NCI-H774 (cell line): ENCODE results near the gene POMT2.
"Not testable (repeated sequence)": the region's sequence is repeated elsewhere in the genome, so short reads cannot be mapped to it uniquely, and the experiment has no call there.

Experiments used
- DNase-seq: peaks from one replicate; lab custom pipeline; 2025; lab: John Stamatoyannopoulos, UW

POMT2 gene, protein sequence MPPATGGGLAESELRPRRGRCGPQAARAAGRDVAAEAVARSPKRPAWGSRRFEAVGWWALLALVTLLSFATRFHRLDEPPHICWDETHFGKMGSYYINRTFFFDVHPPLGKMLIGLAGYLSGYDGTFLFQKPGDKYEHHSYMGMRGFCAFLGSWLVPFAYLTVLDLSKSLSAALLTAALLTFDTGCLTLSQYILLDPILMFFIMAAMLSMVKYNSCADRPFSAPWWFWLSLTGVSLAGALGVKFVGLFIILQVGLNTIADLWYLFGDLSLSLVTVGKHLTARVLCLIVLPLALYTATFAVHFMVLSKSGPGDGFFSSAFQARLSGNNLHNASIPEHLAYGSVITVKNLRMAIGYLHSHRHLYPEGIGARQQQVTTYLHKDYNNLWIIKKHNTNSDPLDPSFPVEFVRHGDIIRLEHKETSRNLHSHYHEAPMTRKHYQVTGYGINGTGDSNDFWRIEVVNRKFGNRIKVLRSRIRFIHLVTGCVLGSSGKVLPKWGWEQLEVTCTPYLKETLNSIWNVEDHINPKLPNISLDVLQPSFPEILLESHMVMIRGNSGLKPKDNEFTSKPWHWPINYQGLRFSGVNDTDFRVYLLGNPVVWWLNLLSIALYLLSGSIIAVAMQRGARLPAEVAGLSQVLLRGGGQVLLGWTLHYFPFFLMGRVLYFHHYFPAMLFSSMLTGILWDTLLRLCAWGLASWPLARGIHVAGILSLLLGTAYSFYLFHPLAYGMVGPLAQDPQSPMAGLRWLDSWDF

DNA sequence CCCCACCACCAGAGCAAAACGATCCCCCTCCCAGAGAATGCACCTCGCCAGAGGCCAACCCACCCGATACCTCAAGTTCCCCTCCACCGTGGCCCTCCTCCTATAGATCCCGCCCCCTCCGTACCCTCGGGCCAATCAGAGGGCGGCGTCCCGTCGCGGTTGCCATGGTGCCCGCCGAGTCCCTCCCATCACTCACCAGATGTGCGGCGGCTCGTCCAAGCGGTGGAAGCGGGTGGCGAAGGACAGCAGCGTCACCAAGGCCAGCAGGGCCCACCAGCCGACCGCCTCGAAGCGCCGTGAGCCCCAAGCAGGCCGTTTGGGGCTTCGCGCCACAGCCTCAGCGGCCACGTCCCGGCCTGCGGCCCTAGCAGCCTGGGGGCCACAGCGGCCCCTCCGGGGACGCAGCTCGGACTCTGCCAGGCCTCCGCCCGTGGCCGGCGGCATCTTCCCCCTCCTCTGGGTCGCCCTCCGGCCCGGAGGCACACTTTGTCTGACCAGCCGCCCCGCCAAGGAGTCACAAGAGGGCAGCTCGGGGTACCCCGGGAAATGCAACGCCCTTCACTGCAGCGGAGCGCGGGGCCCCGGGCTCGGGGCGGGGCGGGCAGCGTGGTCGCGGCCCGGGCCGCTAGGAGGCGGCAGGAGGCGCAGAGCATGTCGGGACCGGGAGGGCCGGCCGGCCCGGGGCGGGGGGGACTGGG is at the start of gene POMT2:
Gene POMT2, minus strand, starts transcription at position 646 of the 698 bp plus-strand sequence. Its CDS starts 202 bp downstream, at position 444.
- peak; percentile 70 for DNase-seq

DNA sequence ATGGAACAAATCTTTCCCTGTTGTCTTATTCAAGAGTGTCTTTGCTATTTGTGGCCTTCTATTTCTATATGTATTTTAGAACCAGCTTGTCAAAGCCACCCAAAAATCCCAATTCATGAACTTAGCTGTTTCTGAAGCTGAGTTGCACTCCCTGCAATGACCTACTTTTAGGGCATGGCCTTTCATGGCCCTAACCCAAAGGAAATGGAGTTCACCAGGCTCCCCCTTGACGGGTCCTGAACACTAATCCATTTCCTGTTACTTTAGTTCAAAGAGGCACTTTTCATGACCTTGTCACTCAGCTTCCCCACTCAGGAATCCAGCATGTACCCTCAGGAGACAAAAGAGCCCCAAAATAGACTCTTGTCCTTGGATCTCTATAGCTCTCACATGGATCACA is 48.6 kb upstream of the POMT2 start:
- DNase-seq = no peak

DNA sequence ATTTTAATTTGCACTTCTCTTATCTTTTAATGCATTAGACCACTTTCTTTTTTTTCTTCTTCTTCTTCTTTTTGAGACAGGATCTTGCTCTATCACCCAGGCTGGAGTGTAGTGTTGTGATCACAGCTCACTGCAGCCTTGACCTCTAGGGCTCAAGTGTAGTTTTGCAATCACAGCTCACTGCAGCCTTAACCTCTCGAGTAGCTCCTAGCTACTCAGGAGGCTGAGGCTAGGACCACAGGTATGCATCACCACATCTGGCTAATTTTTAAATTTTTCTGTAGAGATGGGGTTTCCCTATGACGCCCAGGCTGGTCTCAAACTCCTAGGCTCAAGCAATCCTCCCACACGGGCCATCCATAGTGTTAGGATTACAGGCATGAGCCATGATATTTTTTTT is 43.5 kb upstream of the POMT2 start:
- DNase-seq = no peak

DNA sequence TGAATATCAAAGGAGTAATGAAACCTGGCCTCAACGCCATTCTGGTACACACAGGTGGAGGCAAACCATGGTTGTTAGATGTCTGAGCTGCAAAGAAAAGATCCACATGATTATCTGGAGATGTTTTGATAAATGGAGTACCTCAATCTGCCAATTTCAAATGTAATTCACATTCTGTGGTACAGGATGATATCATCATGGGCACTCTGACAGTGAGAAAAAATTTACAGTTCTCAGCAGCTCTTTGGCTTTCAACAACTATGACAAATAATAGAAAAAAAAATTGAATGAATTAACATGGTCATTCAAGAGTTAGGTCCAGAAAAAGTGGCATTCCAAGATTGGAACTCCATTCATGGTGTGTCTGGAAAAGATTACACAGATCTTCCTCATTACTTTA is 38.9 kb upstream of the POMT2 start:
- no peak for DNase-seq

DNA sequence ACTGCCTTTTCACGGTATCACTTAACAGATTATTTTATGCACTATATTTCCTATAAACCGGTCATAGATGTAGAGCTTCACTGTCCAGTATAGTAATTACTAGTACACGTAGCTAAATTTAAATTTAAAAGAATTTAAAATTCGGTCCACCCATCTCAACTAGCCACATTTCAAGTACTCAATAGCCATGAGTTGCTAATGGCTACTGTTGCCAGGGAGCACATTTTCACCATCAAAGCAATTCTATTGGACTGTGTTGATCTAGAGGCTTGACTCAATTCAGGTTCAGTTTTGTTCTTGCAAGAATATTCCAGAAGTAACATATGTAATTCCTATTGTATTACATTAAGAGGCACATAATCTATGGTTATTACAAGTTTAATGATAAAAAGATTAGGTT is 36.2 kb upstream of the POMT2 start:
- no peak for DNase-seq

DNA sequence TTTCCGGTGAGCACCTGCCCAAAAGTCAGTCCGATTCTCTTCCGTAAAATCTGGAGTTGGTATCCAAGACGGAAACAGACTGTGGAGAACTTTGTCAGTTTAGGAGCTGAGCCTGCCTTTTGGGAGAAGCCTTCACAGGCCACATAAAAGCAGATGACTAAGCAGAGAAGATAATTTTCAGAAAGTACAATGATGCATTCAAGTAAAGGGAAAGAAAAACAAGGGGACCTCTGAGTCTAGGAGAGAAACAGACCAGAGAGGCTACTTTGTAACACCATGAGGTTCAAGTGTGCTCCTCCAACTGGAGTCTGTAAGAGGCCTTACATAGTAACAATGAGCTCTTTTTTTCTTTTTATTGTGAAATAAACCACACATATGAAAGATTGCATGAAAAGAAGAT is 35.1 kb upstream of the POMT2 start:
- no peak for DNase-seq

DNA sequence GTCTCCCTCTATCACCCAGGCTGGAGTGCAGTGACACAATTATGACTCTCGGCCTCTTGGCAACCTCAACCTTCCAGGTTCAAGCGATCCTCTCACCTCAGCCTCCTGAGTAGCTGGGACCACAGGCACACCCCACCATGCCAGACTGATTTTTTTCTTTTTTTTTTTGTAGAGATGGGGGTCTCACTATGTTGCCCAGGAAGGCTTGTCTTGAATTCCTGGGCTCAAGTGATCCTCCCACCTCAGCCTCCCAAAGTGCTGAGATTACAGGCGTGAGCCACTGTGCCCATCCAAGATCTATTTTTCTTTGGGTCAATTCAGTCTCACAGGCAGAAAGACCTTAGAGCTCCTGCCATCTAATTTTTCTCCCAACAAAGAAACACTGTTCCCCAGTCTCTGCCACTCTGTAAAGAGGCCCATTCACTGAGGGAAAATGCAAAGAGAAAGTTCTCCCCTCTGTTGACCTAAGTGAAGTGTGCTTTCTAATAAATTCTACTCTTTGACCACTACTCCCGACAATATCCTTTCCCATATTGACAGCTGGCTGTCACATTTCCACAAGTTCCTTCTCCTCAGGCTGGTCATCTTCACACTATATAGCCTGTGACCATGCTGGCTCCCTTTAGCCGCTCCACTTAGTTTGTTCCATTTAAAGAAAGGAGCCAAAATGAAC is 32.9 kb upstream of the POMT2 start:
- no peak for DNase-seq

DNA sequence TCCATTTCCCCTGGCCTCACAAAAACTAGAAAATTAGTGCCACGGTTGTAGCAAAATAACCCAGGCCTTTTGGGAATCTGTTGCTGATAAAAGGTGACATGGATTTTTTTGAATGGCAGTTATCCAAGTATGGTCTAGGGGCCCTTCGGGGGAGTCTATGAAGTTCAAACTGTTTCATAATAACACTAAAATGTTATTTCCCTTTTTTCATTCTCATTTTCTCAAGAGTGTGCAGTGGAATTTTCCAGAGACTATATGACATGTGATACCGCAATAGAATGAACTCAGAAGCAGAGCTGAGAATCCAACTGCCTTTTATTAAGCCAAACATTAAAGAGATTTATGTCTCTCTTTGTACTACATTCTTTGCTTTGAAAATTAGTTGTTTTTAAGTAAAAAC is 27.1 kb upstream of the POMT2 start:
- no peak for DNase-seq

DNA sequence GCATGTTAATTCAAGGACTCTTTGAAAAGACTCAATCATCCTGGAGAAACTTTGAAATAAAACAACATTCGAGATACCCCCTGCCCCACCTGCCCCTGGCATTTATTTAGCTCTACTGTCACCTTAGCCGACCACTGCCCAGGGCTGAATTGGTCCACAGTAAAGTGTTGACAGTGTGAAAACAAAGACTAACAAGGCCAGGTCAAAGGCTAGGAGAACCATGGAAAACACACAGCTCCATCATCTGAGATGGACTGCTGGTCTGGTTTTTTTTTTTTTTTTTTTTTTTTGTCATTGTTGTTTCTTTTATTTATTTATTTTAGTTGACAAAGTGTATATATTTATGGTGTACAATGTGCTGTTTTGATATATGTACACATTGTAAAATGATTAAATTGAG is 25.8 kb upstream of the POMT2 start:
- no peak for DNase-seq

DNA sequence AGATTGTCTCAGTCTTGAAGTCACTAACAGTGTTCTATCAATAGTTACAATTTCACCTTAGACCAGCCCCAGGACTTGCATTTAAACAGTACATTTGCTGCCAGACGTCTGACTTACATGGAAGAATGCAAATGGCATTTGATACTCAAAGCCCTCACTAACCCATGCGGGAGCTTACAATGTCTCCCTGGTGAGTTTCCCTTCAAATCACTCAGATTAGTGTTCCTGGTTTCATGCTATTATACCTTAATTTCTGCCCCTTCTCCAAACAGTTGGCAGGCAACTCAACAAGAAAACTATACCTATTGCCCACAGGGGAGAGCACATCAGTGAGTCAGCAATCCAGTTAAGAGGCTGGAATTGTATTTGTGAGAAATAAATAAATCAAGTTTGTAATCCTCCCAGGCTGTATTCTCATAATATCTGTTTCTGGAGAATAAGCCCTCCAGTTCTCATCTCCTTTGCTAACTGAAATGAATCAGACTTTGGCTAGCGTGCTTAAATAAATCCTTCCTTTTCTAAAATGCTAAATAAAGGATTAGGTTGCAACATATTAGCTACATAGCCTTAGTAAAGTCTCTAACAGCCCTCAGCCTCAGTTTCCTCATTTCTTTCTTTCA is 23.8 kb upstream of the POMT2 start:
- no peak for DNase-seq

DNA sequence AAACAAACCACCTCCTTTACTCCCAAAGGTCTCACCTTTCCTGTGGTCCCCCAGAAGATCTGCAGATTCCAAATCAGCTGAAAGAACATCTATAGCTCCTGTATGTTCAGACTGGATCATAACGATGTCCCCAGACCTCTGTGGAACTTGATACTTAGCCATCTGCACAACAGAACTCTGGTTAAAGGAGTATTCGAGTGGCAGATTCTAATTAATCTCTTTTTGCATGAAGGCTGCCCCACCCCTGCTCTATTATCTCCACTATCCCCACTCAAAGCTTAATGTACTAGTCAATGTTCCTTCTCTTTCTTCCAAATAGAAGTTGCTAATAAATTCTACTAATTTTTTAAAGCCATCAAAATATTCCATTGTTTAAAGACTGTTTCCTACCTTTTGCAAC is 23.0 kb upstream of the POMT2 start:
- DNase-seq = no peak

DNA sequence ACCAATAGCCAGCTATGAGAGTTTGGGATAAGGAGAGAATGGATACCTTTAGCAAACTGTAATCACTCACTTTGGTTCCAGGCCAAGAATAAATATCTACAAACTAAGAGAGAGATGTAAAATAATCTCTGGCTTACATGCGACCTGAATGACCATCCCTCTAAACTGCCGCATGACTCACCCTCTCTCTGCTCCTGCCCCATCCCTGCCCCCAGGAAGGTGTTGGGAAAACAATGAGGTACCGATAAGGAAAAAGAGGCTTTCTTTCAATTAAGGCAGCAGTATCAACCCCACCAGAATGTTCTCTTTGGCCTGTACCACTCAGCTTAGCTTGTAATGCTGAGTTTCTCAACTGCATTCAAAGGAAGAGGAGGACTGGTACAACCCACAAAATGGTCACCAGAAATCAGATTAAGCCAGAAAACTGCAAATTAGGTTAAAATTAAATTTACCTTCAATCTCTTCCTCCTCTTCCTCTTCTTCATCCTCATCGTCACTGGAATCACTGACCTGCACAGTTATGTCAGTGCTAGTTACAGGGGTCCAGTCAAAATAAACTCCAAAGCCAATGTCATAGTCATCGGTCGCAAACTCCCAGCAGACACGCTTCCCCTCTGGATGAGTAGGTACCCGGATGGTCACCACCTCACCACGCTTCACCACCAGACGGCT is 22.2 kb upstream of the POMT2 start:
- DNase-seq = no peak

DNA sequence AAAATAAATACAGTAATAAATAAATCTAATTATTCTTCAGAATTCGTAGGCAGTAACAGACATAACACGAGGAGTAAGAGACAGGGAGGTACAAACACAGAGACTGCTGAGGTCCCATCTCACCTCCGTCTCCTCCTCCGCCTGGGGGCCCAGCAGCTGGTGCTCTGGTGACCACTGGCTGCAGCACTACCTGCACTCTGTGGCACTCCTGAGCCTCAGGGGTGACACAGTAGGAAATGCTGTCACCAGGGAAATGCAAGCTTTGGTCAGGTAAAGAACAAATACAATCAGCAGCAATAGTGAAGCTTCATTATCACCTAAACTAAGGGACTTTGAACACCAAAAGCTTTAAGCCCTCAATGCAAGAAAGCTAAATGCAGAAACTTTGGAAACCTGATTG is 19.7 kb upstream of the POMT2 start:
- no peak for DNase-seq

DNA sequence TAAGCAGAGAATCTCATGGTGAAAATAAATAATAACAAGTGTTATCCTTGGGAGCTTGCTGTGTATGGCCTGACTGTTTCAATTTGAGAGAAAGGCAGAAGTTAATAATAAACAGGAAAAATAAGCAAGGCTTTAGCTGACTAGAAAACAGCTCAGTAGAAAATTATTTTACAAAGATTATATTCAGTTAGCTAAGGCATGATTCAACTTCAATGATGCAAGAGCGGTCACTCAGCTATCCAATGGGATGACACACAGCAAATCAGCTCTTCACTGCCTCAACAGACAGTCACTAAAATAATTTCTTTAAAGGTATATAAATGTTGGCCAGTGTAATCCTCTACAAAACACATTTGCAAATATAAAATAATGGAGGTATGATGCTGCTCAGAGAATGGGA is 18.7 kb upstream of the POMT2 start:
- no peak for DNase-seq

DNA sequence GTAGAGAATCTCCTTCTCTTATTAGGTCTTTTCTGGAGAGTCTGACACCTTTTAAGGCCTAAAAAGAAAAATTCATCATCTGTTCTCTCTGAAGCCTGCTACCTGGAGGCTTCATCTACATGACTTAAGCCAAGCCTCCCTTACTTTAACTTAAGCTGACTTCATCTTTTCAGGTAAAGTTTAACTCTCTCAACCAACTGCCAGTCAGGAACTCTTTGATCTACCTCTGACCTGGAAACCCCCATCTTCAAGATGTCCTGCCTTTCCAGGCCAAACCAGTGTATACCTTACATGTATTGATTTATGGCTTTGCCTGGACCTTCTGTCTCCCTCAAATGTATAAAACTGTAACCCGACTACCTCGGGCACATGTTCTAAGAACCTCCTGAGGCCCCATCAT is 17.6 kb upstream of the POMT2 start:
- no peak for DNase-seq

DNA sequence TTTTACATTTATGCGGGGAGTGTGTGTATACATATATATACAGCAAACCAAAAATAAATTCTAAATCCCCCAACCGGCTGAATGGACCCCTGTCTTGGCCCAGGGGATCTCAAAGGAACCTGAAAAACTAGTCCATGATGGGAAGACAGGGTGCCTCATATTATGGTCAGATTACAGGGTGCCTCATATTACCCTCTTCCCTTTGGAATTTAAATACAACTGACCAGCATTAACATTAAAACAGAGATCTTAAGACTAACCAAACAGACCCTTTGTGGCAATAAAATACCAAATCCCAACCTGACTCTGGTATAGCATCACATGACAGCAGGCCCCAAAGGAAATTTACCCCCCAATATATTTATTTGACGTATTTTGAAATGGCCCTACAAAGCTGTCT is 17.2 kb upstream of the POMT2 start:
- no peak for DNase-seq

DNA sequence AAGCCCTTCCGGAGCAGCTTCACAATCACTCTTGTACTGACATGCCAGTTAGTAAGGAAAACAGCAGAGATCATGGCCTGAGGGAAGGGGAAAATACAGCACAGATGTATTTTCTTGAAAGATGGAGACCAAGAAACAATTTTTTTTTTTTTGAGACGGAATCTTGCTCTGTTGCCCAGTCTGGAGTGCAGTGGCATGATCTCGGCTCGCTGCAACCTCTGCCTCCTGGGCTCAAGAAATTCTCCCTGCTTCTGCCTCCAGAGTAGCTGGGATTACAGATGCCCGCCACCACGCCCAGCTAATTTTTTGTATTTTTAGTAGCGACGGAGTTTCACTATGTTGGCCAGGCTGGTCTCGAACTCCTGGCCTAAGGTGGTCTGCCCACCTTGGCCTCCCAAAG is 16.6 kb upstream of the POMT2 start:
- DNase-seq = not testable (repeated sequence)

DNA sequence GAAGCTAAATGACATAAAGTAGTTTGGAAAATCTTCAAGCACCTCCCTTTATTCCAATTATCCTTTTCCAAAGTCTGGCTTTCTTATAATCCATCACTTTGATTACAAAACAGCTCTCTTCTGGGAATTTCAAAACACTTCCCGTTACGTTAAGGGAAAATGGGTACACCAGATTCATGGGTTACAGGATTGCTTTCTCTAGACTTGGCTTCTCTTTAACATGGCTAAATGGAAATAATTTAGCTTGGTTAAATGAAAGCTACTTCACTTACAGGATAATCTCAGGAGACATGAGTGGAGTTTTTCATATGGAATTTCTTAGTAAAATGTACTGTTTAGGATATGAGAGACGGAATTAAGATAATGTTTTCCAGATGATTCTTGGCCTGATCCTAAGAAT is 14.9 kb upstream of the POMT2 start:
- DNase-seq = no peak

DNA sequence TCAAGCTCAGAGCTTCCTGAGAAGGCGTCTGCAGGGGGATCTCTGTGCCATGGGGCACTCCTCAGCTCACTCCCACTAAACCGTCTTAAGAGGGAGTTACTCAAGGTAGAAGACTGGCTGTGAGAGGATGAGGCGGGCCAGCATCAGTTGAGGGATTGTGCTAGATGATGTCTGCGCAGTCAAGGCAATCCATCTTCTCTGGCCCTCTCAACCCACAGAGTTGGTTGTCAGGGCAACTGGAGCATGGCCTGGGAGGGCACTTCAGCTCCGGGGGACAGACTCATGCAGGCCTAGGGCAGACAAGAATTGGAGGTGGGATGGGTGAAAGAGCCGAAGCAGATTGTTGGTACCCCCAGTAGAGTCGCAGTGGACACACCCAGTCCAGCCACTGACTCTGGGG is 9.2 kb upstream of the POMT2 start:
- no peak for DNase-seq

DNA sequence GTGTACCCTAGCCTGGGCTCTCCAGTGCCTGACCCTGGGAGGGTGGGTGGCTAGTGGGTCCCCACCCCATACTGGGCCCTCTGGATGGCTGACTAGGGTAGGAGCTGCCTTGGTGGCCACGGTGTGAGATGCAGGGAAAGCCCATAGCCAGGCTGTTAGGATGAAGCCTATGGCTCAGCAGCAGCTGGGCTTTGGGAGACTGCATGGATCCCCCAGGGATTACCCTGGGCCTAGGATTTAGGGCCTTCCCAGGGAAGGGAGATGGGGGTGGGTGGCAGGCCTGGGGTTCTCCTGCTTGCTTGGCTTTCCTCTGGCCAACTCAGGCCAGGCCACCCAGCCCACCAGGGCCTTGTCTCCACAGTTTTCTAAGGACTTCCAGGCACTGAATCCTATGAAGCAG is 6.4 kb upstream of the POMT2 start:
- DNase-seq = no peak

DNA sequence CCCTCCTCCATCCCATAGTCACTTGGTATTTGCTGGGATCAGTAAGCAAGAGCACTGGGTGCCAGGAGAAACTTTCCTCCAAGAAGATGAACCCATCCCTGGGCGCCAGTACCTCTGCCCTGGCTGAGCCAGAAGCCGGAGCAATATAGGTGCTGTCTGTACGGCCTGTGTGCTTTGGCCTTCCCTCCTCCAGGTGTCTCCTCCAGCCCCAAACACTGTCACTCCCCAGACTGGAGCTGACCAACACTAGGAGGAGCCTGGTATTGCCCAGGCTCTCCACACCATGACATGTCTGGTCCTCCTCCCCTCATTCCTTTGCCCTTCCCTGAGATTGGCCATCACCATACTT is 5.0 kb upstream of the POMT2 start:
- DNase-seq = no peak
